ENCODE data around the gene ZNF783. TPM values are rescaled to one million over a fixed set of nuclear protein-coding genes. Genes with fewer than 3 reads are reported as not detected.

The ZNF783 gene
- polyA plus RNA-seq, 2 of the 4 experiments (the other 2 are of a cell fraction) = 7.4 to 8.0 TPM

GRCh38 chr7:149284850-149285585 is 23.0 kb downstream of the ZNF783 start:
- H3K4me3 ChIP-seq = peak overlapping the region; percentile 56
- peak overlapping the region; percentile 93 for H3K4me2 ChIP-seq
- ATAC-seq = peak; percentile 83 to 96
- H3K27ac ChIP-seq = peak overlapping the region; percentile 40 to 83; a peak in 5 of 6 replicates
- TF ChIP-seq, protein P1, sequence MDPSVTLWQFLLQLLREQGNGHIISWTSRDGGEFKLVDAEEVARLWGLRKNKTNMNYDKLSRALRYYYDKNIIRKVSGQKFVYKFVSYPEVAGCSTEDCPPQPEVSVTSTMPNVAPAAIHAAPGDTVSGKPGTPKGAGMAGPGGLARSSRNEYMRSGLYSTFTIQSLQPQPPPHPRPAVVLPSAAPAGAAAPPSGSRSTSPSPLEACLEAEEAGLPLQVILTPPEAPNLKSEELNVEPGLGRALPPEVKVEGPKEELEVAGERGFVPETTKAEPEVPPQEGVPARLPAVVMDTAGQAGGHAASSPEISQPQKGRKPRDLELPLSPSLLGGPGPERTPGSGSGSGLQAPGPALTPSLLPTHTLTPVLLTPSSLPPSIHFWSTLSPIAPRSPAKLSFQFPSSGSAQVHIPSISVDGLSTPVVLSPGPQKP (IDR thresholded peaks at IDR 0.05; ENCODE audit: low read depth, low read length) = no peak
- TF ChIP-seq, protein P2, sequence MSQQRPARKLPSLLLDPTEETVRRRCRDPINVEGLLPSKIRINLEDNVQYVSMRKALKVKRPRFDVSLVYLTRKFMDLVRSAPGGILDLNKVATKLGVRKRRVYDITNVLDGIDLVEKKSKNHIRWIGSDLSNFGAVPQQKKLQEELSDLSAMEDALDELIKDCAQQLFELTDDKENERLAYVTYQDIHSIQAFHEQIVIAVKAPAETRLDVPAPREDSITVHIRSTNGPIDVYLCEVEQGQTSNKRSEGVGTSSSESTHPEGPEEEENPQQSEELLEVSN (IDR thresholded peaks at IDR 0.05; ENCODE audit: borderline replicate concordance, low read depth) = peak; percentile 95
- TF ChIP-seq JUNB (IDR thresholded peaks at IDR 0.05) (no peak), JUN (IDR thresholded peaks at IDR 0.05) (peak in 1 of 2 experiments; percentile 47; a peak in 1 of 5 replicates), ZC3H11A (IDR thresholded peaks at IDR 0.05) (no peak), POLR2A (IDR thresholded peaks at IDR 0.05; ENCODE audit: low read length) (peak; percentile 36; the same call in 1 of the 2 replicates), ZSCAN20 (CRISPR knock-in tag; IDR thresholded peaks at IDR 0.05) (no peak), NPAS2 (CRISPR knock-in tag; IDR thresholded peaks at IDR 0.05; ENCODE audit: borderline replicate concordance) (no peak), CHD2 (IDR thresholded peaks at IDR 0.05; ENCODE audit: low read length, partially characterized antibody) (no peak), TFCP2L1 (CRISPR knock-in tag; IDR thresholded peaks at IDR 0.05) (0 out of 2 replicates have a peak, but pooled peaks have one; percentile 68), POLR2AphosphoS2 (conservative IDR thresholded peaks at IDR 0.05; ENCODE audit: low read length) (peak; percentile 63; the same call in 1 of the 2 replicates), RFX5 (IDR thresholded peaks at IDR 0.05) (no peak), EHMT2 (IDR thresholded peaks at IDR 0.05; ENCODE audit: low read depth) (no peak), KDM5A (IDR thresholded peaks at IDR 0.05) (no peak)
- TF ChIP-seq, protein P3, sequence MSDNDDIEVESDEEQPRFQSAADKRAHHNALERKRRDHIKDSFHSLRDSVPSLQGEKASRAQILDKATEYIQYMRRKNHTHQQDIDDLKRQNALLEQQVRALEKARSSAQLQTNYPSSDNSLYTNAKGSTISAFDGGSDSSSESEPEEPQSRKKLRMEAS (IDR thresholded peaks at IDR 0.05) = peak; percentile 89
- TF ChIP-seq, protein P4, sequence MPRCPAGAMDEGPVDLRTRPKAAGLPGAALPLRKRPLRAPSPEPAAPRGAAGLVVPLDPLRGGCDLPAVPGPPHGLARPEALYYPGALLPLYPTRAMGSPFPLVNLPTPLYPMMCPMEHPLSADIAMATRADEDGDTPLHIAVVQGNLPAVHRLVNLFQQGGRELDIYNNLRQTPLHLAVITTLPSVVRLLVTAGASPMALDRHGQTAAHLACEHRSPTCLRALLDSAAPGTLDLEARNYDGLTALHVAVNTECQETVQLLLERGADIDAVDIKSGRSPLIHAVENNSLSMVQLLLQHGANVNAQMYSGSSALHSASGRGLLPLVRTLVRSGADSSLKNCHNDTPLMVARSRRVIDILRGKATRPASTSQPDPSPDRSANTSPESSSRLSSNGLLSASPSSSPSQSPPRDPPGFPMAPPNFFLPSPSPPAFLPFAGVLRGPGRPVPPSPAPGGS (IDR thresholded peaks at IDR 0.05) = no peak
- TF ChIP-seq, protein P5, sequence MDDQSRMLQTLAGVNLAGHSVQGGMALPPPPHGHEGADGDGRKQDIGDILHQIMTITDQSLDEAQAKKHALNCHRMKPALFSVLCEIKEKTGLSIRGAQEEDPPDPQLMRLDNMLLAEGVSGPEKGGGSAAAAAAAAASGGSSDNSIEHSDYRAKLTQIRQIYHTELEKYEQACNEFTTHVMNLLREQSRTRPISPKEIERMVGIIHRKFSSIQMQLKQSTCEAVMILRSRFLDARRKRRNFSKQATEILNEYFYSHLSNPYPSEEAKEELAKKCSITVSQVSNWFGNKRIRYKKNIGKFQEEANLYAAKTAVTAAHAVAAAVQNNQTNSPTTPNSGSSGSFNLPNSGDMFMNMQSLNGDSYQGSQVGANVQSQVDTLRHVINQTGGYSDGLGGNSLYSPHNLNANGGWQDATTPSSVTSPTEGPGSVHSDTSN (IDR thresholded peaks at IDR 0.05) = no peak; the same call in 1 of the 2 replicates
- no peak for FAIRE-seq
- 16% methylated on average over 47 of the region's 66 CpGs for WGBS (ENCODE audit: missing lambda C conversion rate)
- H3K4me1 ChIP-seq = no peaks in the 10 kb centered on the region
- DNase-seq (ENCODE audit: low read depth in 1 of 2, low spot score in 1 of 2) = peak; percentile 83 to 93
- H3K9me3 ChIP-seq = no peaks in the 10 kb centered on the region
- CTCF ChIA-PET = interaction anchor here (0.6 to 2.6 kb wide), 8 partner anchors 9 to 34 kb away, joined by 3 to 9 read pairs (median 5); partner anchors contain the start of gene ZNF783
- POLR2A ChIA-PET = interaction anchor here (0.6 to 1.7 kb wide), 3 partner anchors 12 to 94 kb away, joined by 3 to 12 read pairs (median 3); partner anchors contain the start of gene ZNF783

- DNase-seq (ENCODE audit: low read depth in 1 of 2, low spot score in 1 of 2) (peak; percentile 15 to 36), ATAC-seq (peak; percentile 3 to 53; a peak in 4 of 6 replicates), FAIRE-seq (no peak)
- H3K4me2 ChIP-seq = peak overlapping the region; percentile 93
- 30% methylated on average over 10 of the region's 11 CpGs for WGBS (ENCODE audit: missing lambda C conversion rate)
- H3K9me3 ChIP-seq = no peaks in the 10 kb centered on the region
- peak overlapping the region; percentile 40 to 83; a peak in 5 of 6 replicates for H3K27ac ChIP-seq
- TF ChIP-seq, protein P6, sequence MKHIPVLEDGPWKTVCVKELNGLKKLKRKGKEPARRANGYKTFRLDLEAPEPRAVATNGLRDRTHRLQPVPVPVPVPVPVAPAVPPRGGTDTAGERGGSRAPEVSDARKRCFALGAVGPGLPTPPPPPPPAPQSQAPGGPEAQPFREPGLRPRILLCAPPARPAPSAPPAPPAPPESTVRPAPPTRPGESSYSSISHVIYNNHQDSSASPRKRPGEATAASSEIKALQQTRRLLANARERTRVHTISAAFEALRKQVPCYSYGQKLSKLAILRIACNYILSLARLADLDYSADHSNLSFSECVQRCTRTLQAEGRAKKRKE (CRISPR knock-in tag; IDR thresholded peaks at IDR 0.05; ENCODE audit: low read depth) = no peak
- TF ChIP-seq EP300 (IDR thresholded peaks at IDR 0.05) (no peak), JUN (IDR thresholded peaks at IDR 0.05) (no peak), TP53 (CRISPR knock-in tag; IDR thresholded peaks at IDR 0.05) (no peak), CHD4 (IDR thresholded peaks at IDR 0.05; ENCODE audit: borderline replicate concordance) (no peak), CEBPB (IDR thresholded peaks at IDR 0.05) (no peak), ZSCAN20 (CRISPR knock-in tag; IDR thresholded peaks at IDR 0.05) (no peak)
- TF ChIP-seq, protein P1 (IDR thresholded peaks at IDR 0.05; ENCODE audit: low read depth, low read length) = no peak
- peak overlapping the region; percentile 56 for H3K4me3 ChIP-seq
- POLR2A ChIA-PET = interaction anchor here (0.6 to 1.7 kb wide), 2 partner anchors 24 to 94 kb away, joined by 3 to 12 read pairs; partner anchors contain the start of gene ZNF783
- H3K4me1 ChIP-seq = no peaks in the 10 kb centered on the region
- CTCF ChIA-PET = interaction anchor here (1.5 to 2.6 kb wide), 5 partner anchors 10 to 35 kb away, joined by 3 to 9 read pairs (median 5); partner anchors contain the start of gene ZNF783
Observed at GRCh38 chr7:149285603-149286002, 23.6 kb downstream of the ZNF783 start.
